Upper lobe of left lung (tissue), 4 donors: ENCODE measurements around the gene NCS1.

Experiments
- CTCF ChIP-seq, 6 experiments: fragments of 450-650 bp in 4 of 6; fragments of 200-600 bp in 2 of 6; sonication (generic) in 2 of 6; IDR thresholded peaks; one replicate each; pipeline ENCODE4 v1.5.1; 2016 to 2019; ENCODE audit warnings: antibody characterized with exemption in 6 of 6
- POLR2A ChIP-seq, 4 donors: fragments of 450-650 bp; IDR thresholded peaks; one replicate each; pipeline ENCODE4 v1.5.1; 2016 to 2017; ENCODE audit warnings: antibody characterized with exemption in 4 of 4, mild to moderate bottlenecking in 2 of 4

DNA sequence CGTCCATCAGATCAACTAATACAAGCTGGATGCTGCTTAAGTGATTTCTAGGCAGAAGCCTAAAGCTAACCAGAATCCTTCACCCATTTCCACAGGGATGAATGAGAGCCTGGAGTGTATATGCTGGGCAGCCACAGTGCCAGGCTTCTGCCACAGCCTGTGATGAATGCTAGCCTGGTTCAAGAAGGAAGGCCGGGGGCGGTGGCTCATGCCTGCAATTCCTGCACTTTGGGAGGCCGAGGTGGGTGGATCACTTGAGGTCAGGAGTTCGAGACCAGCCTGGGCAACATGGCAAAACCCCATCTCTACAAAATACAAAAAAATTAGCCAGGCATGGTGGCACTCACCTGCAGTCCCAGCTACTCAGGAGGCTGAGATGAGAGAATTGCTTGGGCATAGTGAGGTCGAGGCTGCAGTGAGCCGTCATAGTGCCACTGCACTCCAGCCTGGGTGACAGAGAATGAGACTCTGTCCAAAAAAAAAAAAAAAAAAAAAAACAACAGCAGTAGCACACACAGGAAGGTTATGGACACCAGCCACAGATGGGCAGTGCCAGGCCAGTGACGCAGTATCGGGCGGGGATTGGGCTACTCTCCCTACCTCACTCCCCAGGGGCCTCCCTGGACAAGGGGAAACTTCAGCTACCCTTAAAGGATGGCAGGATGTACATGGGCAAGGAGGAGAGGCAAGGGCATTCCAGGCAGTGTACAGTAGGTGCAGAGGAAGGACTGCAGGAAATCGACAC is 70.2 kb downstream of the NCS1 start:
- TF ChIP-seq POLR2A (IDR thresholded peaks at IDR 0.05) (no peak), CTCF (IDR thresholded peaks at IDR 0.05) (no peak)
